Endothelial cell of umbilical vein (primary cell): ENCODE results near the gene HOMER1. TPM values are rescaled to one million over a fixed set of nuclear protein-coding genes. Genes with fewer than 3 reads are reported as not detected.

Experiments used
- BruUV-seq: library from RNA; stranded (reverse); fragments of 400-500 nt; replicated peaks from 2 replicates; lab custom pipeline; 2021; lab: Mats Ljungman, UMichigan
- CTCF ChIA-PET: fragments of 300-600, 350-600 bp; sonication (Branson Sonifier 250); formaldehyde crosslinking; loops from one replicate; lab custom pipeline; 2021; ENCODE audit warnings: antibody characterized with exemption, inconsistent platforms; lab: Charles Lee
- POLR2A ChIA-PET: fragments of 300-600, 350-600 bp; sonication (Branson Sonifier 250); formaldehyde crosslinking; loops from one replicate; lab custom pipeline; 2021; ENCODE audit warnings: antibody characterized with exemption, inconsistent platforms; lab: Charles Lee
- DNase-seq: peaks from one replicate; pipeline ENCODE4 v3.0.0-alpha.2; 2011; ENCODE audit warnings: low read depth, low spot score
- FAIRE-seq: peaks from 2 replicates; lab custom pipeline; 2011; peaks lifted over from hg19 to GRCh38; lab: Jason Lieb, UNC
- H2AFZ ChIP-seq: 2 replicates; pipeline ENCODE4 v1.6.0; 2012; ENCODE audit warnings: low read depth, low read length, control low read depth, inconsistent platforms
- H3K27ac ChIP-seq: 2 replicates; pipeline ENCODE4 v1.5.1; 2011; ENCODE audit warnings: low read depth, mild to moderate bottlenecking, control low read depth, low read length, moderate library complexity; ENCODE audit not compliant: insufficient read depth
- H3K27me3 ChIP-seq, 2 experiments: 2 replicates each; pipeline versions ENCODE4 v1.6.0 to v1.6.1; 2011; ENCODE audit warnings: low read length in 2 of 2, mixed read lengths in 1 of 2; ENCODE audit not compliant: control insufficient read depth in 2 of 2, insufficient read depth in 2 of 2
- H3K36me3 ChIP-seq, 2 experiments: 2 replicates in 1 of 2; 3 replicates in 1 of 2; pipeline ENCODE4 v1.5.1; 2011; ENCODE audit warnings: low read length in 2 of 2, mild to moderate bottlenecking in 1 of 2, moderate library complexity in 1 of 2; ENCODE audit not compliant: control insufficient read depth in 2 of 2, insufficient read depth in 2 of 2; ENCODE audit errors: extremely low read depth in 1 of 2
- H3K4me1 ChIP-seq: 3 replicates; pipeline ENCODE4 v1.5.1; 2011; ENCODE audit warnings: mild to moderate bottlenecking, low read length; ENCODE audit not compliant: control insufficient read depth, insufficient read depth; ENCODE audit errors: extremely low read depth
- H3K4me2 ChIP-seq: 2 replicates; pipeline ENCODE4 v1.6.1; 2011; ENCODE audit warnings: low read length, control low read depth, mixed read lengths; ENCODE audit not compliant: insufficient read depth
- H3K4me3 ChIP-seq, 3 experiments: fragments of 200-600 bp in 1 of 3; sonication (generic), shearing (Covaris generic) in 1 of 3; replicated peaks in 1 of 3; 2 replicates each; pipeline ENCODE4 v1.5.1; 2011 to 2016; ENCODE audit warnings: control low read depth in 3 of 3, low read length in 3 of 3, mild to moderate bottlenecking in 2 of 3, inconsistent platforms in 1 of 3, low read depth in 1 of 3, moderate library complexity in 1 of 3; ENCODE audit not compliant: insufficient read depth in 1 of 3
- H3K79me2 ChIP-seq: 2 replicates; pipeline ENCODE4 v1.6.0; 2012; ENCODE audit warnings: low read length, inconsistent platforms; ENCODE audit not compliant: control insufficient read depth, insufficient read depth
- H3K9ac ChIP-seq: replicated peaks from 2 replicates; pipeline ENCODE3; 2011; ENCODE audit warnings: low read length, control low read depth; ENCODE audit not compliant: insufficient read depth; ENCODE audit errors: extremely low read depth
- H3K9me1 ChIP-seq: replicated peaks from 3 replicates; pipeline ENCODE4 v1.6.0; 2011; ENCODE audit warnings: mild to moderate bottlenecking, low read length; ENCODE audit not compliant: control insufficient read depth, insufficient read depth; ENCODE audit errors: extremely low read depth
- H3K9me3 ChIP-seq: replicated peaks from 2 replicates; pipeline ENCODE4 v1.5.1; 2012; ENCODE audit warnings: low read length, inconsistent platforms; ENCODE audit not compliant: control insufficient read depth, insufficient read depth
- H4K20me1 ChIP-seq: replicated peaks from 2 replicates; pipeline ENCODE3; 2011; ENCODE audit warnings: mild to moderate bottlenecking, low read length; ENCODE audit not compliant: control insufficient read depth, insufficient read depth; ENCODE audit errors: extremely low read depth
- CTCF ChIP-seq, 2 donors: IDR thresholded peaks; 1 replicate in 1 of 2; 2 replicates in 1 of 2; pipeline ENCODE4 v1.5.1; 2011; ENCODE audit warnings: low read length in 2 of 2, mild to moderate bottlenecking in 2 of 2, moderate library complexity in 2 of 2, control low read depth in 1 of 2, inconsistent platforms in 1 of 2, low read depth in 1 of 2; ENCODE audit not compliant: insufficient read depth in 1 of 2; ENCODE audit errors: extremely low read depth in 1 of 2
- EZH2 ChIP-seq: IDR thresholded peaks from 2 replicates; pipeline ENCODE4 v1.6.1; 2012; ENCODE audit warnings: borderline replicate concordance, low read depth, mild to moderate bottlenecking, moderate library complexity, low read length, inconsistent platforms; ENCODE audit not compliant: severe bottlenecking
- FOS ChIP-seq: IDR thresholded peaks from 2 replicates; pipeline ENCODE4 v1.6.1; 2011; ENCODE audit warnings: mild to moderate bottlenecking, low read length, moderate library complexity, borderline replicate concordance; ENCODE audit not compliant: insufficient read depth
- GATA2 ChIP-seq: IDR thresholded peaks from 2 replicates; pipeline ENCODE4 v1.7.0; 2011; ENCODE audit warnings: low read depth, mild to moderate bottlenecking, moderate library complexity, mixed read lengths, low read length; ENCODE audit not compliant: insufficient read length, insufficient read depth
- JUN ChIP-seq: IDR thresholded peaks from 2 replicates; pipeline ENCODE4 v1.6.1; 2011; ENCODE audit warnings: borderline replicate concordance, low read depth; ENCODE audit not compliant: insufficient read length, insufficient read depth
- MYC ChIP-seq: IDR thresholded peaks from one replicate; pipeline ENCODE4 v1.6.1; 2011; ENCODE audit warnings: mild to moderate bottlenecking, low read depth, low read length
- POLR2A ChIP-seq: IDR thresholded peaks from 2 replicates; pipeline ENCODE4 v1.6.1; 2012; ENCODE audit warnings: low read depth, mild to moderate bottlenecking, control low read depth, low read length
- POLR2AphosphoS5 ChIP-seq: IDR thresholded peaks from 2 replicates; pipeline ENCODE4 v1.6.1; 2012; ENCODE audit warnings: low read depth, mild to moderate bottlenecking, control low read depth, low read length, moderate library complexity; ENCODE audit not compliant: insufficient read depth
- dilution Hi-C: fragments of 300-500 bp; cut with MboI; formaldehyde crosslinking; loops from one replicate; pipeline ENCODE4 v1.15.0; 2019; ENCODE audit warnings: low sequenced_read_pairs; ENCODE audit not compliant: extremely low pct_ligation_motif_present
- intact Hi-C: fragments of 100-400 bp; cut with micrococcal nuclease; formaldehyde crosslinking; loops from one replicate; pipeline ENCODE4 v1.10.0; 2022
- polyA plus RNA-seq, 4 experiments: library from polyadenylated mRNA; depleted of rRNA in 3 of 4; stranded (reverse) in 3 of 4; unstranded in 1 of 4; fragments of >200 nt; gene quantifications; 2 replicates each; pipeline versions ENCODE4 v1.2.1 to v1.2.3, GENCODE V29; 2011 to 2012; ENCODE audit warnings: missing spikeins in 1 of 4
- total RNA-seq: library from RNA; stranded (reverse); gene quantifications from 2 replicates; pipeline ENCODE4 v1.2.3, GENCODE V29; 2021
- TF ChIP-seq, protein P1 (sequence below): IDR thresholded peaks from 2 replicates; pipeline ENCODE4 v1.6.1; 2011; ENCODE audit not compliant: insufficient read depth, insufficient read length

HOMER1 gene
- total and polyA plus RNA-seq, 2 donors (not counting 3 experiments of a cell fraction or from before 2014, with no cell fraction given): 0.57 to 3.9 TPM

GRCh38 chr5:79508794-79509193 is 5.1 kb downstream of the HOMER1 start:
- intact Hi-C loops (no loop called here), dilution Hi-C loops (no loop called here)
- Histone ChIP-seq H3K4me1 (peaks cover 22% of the 10 kb centered on the region), H3K4me2 (no peak overlapping the region), H3K4me3 (no peak overlapping the region), H4K20me1 (no peaks in the 10 kb centered on the region), H3K79me2 (no peaks in the 10 kb centered on the region), H2AFZ (no peak overlapping the region), H3K36me3 (no peaks in the 10 kb centered on the region), H3K27ac (no peak overlapping the region), H3K9me3 (no peaks in the 10 kb centered on the region), H3K9ac (no peak overlapping the region), H3K9me1 (no peaks in the 10 kb centered on the region), H3K27me3 (peaks cover 0 to 2% of the 10 kb centered on the region in 2 experiments)
- no peak for TF ChIP-seq EZH2
- TF ChIP-seq GATA2: no peak
- no peak for TF ChIP-seq CTCF (IDR thresholded peaks at IDR 0.05; ENCODE audit: extremely low read depth in 1 of 2, insufficient read depth in 1 of 2, low read depth in 1 of 2, low read length in 2 of 2)
- TF ChIP-seq, protein P1, sequence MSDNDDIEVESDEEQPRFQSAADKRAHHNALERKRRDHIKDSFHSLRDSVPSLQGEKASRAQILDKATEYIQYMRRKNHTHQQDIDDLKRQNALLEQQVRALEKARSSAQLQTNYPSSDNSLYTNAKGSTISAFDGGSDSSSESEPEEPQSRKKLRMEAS: no peak
- TF ChIP-seq POLR2A: no peak
- no peak for TF ChIP-seq MYC
- TF ChIP-seq FOS: no peak
- no peak for TF ChIP-seq POLR2AphosphoS5
- TF ChIP-seq JUN: no peak
- FAIRE-seq: no peak
- BruUV-seq: no TSS peak
- no peak for DNase-seq
- CTCF ChIA-PET: interaction anchor here (0.7 to 1.7 kb wide), 3 partner anchors 15 to 375 kb away, joined by 3 to 7 read pairs (median 5); no protein-coding TSS in a partner anchor
- POLR2A ChIA-PET: no interaction called here
